ENCODE data around the gene RAB3GAP2. TPM values are rescaled to one million over a fixed set of nuclear protein-coding genes. Genes with fewer than 3 reads are reported as not detected.
"Not testable (repeated sequence)": the region's sequence is repeated elsewhere in the genome, so short reads cannot be mapped to it uniquely, and the experiment has no call there.

RAB3GAP2 gene
- polyA plus RNA-seq, 3 donors, result 30.7 to 36.0 (median 31.7) TPM

GRCh38 chr1:220287129-220287528 is 14.9 kb upstream of the RAB3GAP2 start:
- no peak for DNase-seq (ENCODE audit: low read depth in 3 of 3, low spot score in 2 of 3)

GRCh38 chr1:220283625-220284024 is 11.4 kb upstream of the RAB3GAP2 start:
- DNase-seq (ENCODE audit: low read depth in 3 of 3, low spot score in 2 of 3), result no peak

GRCh38 chr1:220281159-220281574 is 8.9 kb upstream of the RAB3GAP2 start:
- no peak for DNase-seq (ENCODE audit: low read depth in 3 of 3, low spot score in 2 of 3)

- no peak for DNase-seq (ENCODE audit: low read depth in 3 of 3, low spot score in 2 of 3)
Measured at GRCh38 chr1:220280249-220280648, 8.0 kb upstream of the RAB3GAP2 start.

GRCh38 chr1:220278991-220279390 is 6.7 kb upstream of the RAB3GAP2 start:
- no peak for DNase-seq (ENCODE audit: low read depth in 3 of 3, low spot score in 2 of 3)

- DNase-seq (ENCODE audit: low read depth in 3 of 3, low spot score in 2 of 3), result no peak
Measured at GRCh38 chr1:220275430-220275829, 3.2 kb upstream of the RAB3GAP2 start.

GRCh38 chr1:220274251-220274855 is 2.1 kb upstream of the RAB3GAP2 start:
- DNase-seq (ENCODE audit: low read depth in 3 of 3, low spot score in 2 of 3), result no peak

GRCh38 chr1:220272841-220273090 is 513 bp upstream of the RAB3GAP2 start:
- DNase-seq (ENCODE audit: low read depth in 3 of 3, low spot score in 2 of 3), result no peak

GRCh38 chr1:220271706-220272046 is 577 bp downstream of the RAB3GAP2 start:
- DNase-seq (ENCODE audit: low read depth in 3 of 3, low spot score in 2 of 3), result peak in 2 of 3 donors; percentile 10 to 25

DNA sequence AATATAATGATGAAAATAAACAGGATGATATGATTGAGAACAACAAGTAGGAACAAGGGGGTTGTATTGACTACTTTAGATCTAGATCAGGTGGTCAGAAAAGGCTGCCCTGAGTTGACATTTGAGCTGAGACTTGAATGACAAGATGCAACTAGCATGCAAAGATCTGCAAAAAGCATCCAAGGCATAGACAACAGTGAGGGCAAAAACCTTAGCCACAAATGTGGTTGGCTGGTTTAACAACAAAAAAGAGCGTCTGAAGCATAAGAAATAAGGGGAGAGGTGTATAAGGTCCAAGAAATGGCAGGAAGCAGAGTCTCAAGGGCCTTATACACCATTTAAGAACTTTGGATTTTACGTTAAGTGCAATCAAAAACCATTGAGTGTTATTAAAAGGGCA is 3.2 kb downstream of the RAB3GAP2 start:
- no peak for DNase-seq (ENCODE audit: low read depth in 3 of 3, low spot score in 2 of 3)

DNA sequence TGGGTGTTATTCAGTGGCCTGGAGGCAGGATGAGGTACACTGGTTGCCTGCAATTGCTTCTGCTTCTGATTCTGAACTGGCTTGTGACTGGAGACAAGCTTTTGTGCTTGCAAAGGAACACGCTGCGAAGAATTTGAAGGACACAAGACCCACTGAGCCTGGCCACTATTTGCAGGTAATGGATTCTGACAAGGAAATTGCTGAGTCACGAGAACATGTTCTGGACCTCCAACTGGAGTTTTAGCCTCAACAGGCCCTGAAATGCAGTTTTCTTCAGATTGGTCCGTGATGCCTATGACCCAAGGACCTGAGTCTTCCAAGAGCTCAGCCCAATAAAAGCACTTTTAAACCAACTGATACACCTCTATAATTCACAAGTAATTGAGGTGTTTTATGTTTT is 4.6 kb downstream of the RAB3GAP2 start:
- no peak for DNase-seq (ENCODE audit: low read depth in 3 of 3, low spot score in 2 of 3)

GRCh38 chr1:220260228-220260627 is 12.0 kb downstream of the RAB3GAP2 start:
- DNase-seq (ENCODE audit: low read depth in 3 of 3, low spot score in 2 of 3), result not testable (repeated sequence)

DNA sequence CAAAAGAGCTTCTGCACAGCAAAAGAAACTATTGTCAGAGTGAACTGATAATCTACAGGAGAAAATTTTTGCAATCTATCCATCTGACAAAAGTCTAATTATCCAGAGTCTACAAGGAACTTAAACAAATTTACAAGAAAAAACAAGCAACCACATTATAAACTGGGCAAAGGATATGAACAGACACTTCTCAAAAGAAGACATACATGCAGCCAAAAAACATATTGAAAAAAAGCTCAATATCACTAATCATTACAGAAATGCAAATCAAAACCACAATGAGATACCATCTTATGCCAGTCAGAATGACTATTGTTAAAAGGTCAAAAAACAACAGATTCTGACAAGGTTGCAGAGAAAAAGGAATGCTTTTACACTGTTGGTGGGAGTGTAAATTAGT is 12.5 kb downstream of the RAB3GAP2 start:
- not testable (repeated sequence) for DNase-seq (ENCODE audit: low read depth in 3 of 3, low spot score in 2 of 3)

- DNase-seq (ENCODE audit: low read depth in 3 of 3, low spot score in 2 of 3), result not testable (repeated sequence)
Measured at GRCh38 chr1:220256194-220256593, 16.1 kb downstream of the RAB3GAP2 start.

GRCh38 chr1:220255204-220255603 is 17.0 kb downstream of the RAB3GAP2 start:
- no peak for DNase-seq (ENCODE audit: low read depth in 3 of 3, low spot score in 2 of 3)

DNA sequence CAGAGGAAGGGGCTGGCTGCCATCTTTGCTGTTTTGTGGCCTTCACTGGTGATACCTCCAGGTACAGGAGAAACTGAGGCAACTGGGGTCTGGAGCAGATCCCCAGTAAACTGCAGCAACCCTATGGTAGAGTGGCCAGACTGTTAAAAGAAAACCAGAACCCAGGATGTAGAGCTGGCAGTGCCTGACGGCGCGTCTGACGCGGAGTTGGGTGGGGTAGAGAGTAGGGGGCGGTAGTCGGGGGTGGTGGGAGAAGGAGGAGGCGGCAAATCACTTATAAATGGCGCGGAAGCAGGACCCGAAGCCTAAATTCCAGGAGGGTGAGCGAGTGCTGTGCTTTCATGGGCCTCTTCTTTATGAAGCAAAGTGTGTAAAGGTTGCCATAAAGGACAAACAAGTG is 19.0 kb downstream of the RAB3GAP2 start:
- not testable (repeated sequence) for DNase-seq (ENCODE audit: low read depth in 3 of 3, low spot score in 2 of 3)

- no peak for DNase-seq (ENCODE audit: low read depth in 3 of 3, low spot score in 2 of 3)
Measured at GRCh38 chr1:220251272-220251671, 21.0 kb downstream of the RAB3GAP2 start.

DNA sequence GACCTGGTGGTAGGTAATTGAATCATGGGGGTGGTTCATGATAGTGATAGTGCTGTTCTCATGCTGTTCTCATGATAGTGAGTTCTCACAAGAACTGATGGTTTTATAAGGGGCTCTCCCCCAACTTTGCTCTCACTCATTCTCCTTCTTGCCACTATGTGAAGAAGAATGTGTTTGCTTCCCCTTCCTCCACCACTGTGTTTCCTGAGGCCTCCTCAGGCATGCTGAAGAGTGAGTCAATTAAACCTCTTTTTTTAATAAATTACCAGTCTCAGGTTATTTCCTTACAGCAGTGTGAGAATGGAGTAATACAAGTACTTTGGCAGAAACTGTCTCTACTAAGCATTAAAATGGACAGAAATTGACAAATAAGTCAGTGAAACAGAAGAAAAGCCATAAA is 21.6 kb downstream of the RAB3GAP2 start:
- DNase-seq (ENCODE audit: low read depth in 3 of 3, low spot score in 2 of 3), result no peak

DNA sequence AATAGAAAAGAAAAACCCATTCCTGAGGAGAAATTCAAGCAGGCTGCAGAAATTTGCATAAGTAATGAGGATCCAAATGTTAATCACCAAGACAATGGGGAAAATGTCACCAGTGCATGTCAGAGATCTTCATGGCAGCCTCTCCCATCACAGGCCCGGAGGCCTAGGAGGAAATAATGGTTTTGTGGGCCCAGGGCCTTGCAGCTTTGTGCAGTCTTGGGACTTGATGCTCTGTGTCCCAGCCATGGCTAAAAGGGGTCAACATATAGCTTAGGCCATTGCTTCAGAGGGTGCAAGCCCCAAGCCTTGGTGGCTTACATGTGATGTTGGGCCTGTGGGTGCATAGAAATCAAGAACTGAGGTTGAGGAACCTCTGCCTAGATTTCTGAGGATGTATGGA is 22.7 kb downstream of the RAB3GAP2 start:
- no peak for DNase-seq (ENCODE audit: low read depth in 3 of 3, low spot score in 2 of 3)

GRCh38 chr1:220248715-220249265 is 23.5 kb downstream of the RAB3GAP2 start:
- not testable (repeated sequence) for DNase-seq (ENCODE audit: low read depth in 3 of 3, low spot score in 2 of 3)

GRCh38 chr1:220245900-220246299 is 26.4 kb downstream of the RAB3GAP2 start:
- DNase-seq (ENCODE audit: low read depth in 3 of 3, low spot score in 2 of 3), result not testable (repeated sequence)

- no peak for DNase-seq (ENCODE audit: low read depth in 3 of 3, low spot score in 2 of 3)
Measured at GRCh38 chr1:220243947-220244346, 28.3 kb downstream of the RAB3GAP2 start.

DNA sequence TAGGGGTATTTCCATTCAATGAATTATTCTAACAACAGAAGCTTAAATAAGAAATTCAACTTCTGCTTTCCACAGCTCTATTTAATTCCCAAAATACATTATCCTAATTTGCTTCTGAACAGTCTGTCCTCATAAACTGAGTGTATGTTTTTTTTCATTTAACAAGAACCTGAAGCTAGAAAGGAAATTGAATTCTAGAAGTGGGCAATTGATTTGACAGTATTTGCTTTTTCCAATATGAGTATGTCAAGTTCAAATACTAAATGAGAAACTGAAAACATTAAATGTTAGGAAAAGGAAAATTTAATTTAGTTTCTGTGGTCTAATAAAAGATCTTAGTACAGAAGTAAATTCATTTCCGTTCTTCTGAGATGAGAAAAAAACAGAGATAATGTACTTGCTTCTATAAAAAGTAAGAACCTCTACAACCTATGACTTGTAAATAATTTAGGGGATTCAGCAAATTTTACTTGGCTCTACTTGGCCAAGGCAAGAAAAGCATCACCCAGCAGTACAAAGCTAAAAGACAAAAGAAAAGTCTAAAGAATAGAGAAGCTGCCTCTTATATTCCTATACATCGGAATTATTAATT is 31.1 kb downstream of the RAB3GAP2 start:
- no peak for DNase-seq (ENCODE audit: low read depth in 3 of 3, low spot score in 2 of 3)
